Left cardiac atrium (tissue), 4 donors: ENCODE results near the gene MYH9. TPM values are rescaled to one million over a fixed set of nuclear protein-coding genes. Genes with fewer than 3 reads are reported as not detected.
A peak's percentile ranks its signal among the peaks of the same experiment; 100 is the strongest.

Experiments used
- ATAC-seq, 2 donors: fragments of 200-7000 bp; cut with Tn5 transposase; one replicate each; pipeline ENCODE4 v1.9.1; 2020; ENCODE audit warnings: mild to moderate bottlenecking in 2 of 2, moderate library complexity in 2 of 2
- DNase-seq: peaks from one replicate; pipeline ENCODE4 v3.0.0-alpha.2; 2020
- intact Hi-C, 2 donors: fragments of 100-400 bp; cut with DNase I; formaldehyde crosslinking; loops; one replicate each; pipeline versions ENCODE4 v1.14.1 to v1.15.1; 2022 to 2023
- total RNA-seq, 2 donors: library from RNA; stranded (reverse); fragmentation: NEBNext Ultra II Directional; extraction: Animal tissue kit (Norgen Biotek cat#: 25700); gene quantifications; one replicate each; pipeline ENCODE4 v1.2.1, GENCODE V29; 2021
- donor health status: DM: no; HTN: yes; CAD: no.
- donor health status: DM: no; HTN: yes; CAD: no; lungs with severe emphysema.
- donor health status: DM: yes; HTN: yes; CAD: no.
- donor health status: Dilated cardiomyopathy.

Gene MYH9
- total RNA-seq, 2 donors from 2014 or later: 225 to 367 TPM

GRCh38 chr22:36329254-36330078 lies 58.3 kb downstream of the MYH9 start:
- peak; percentile 66 for DNase-seq
- peak; percentile 7 to 29 for ATAC-seq
- intact Hi-C loops: loop anchor here (2.0 to 10.0 kb wide), 4 partner anchors 35 to 135 kb away; partner anchors contain the start of gene MYH9 (in 1 of the 2)

- DNase-seq (peak; percentile 79), ATAC-seq (peak; percentile 7 to 22)
- intact Hi-C loops: loop anchor here (2.0 to 10.0 kb wide), 2 partner anchors 36 to 136 kb away; no protein-coding TSS in a partner anchor
Observed at GRCh38 chr22:36328635-36329253, 59.0 kb downstream of the MYH9 start.

- DNase-seq (peak; percentile 70), ATAC-seq (peak; percentile 0 to 17)
- intact Hi-C loops: loop anchor here (2.0 to 10.0 kb wide), 2 partner anchors 37 to 137 kb away; no protein-coding TSS in a partner anchor
Observed at GRCh38 chr22:36327922-36328551, 59.7 kb downstream of the MYH9 start.

- intact Hi-C loops: loop anchor here in 1 of 2 donors (10.0 kb wide), 1 partner anchor 138 kb away; no protein-coding TSS in a partner anchor
- DNase-seq (no peak), ATAC-seq (no peak)
Observed at GRCh38 chr22:36326178-36327161, 61.3 kb downstream of the MYH9 start.

GRCh38 chr22:36325154-36326031 lies 62.4 kb downstream of the MYH9 start:
- peak; percentile 1 to 32 for ATAC-seq
- DNase-seq: peak; percentile 77
- intact Hi-C loops: loop anchor here in 1 of 2 donors (10.0 kb wide), 1 partner anchor 139 kb away; no protein-coding TSS in a partner anchor

- no peak for DNase-seq
- ATAC-seq: peak in 1 of 2 donors; percentile 7
- intact Hi-C loops: loop anchor here (5.0 to 10.0 kb wide), 2 partner anchors 140 to 143 kb away; no protein-coding TSS in a partner anchor
Observed at GRCh38 chr22:36324414-36324813, 63.4 kb downstream of the MYH9 start.

GRCh38 chr22:36323855-36324331 lies 63.9 kb downstream of the MYH9 start:
- peak; percentile 36 to 55 for ATAC-seq
- intact Hi-C loops: loop anchor here (5.0 to 10.0 kb wide), 2 partner anchors 141 to 143 kb away; no protein-coding TSS in a partner anchor
- peak; percentile 84 for DNase-seq

- intact Hi-C loops: loop anchor here (5.0 to 10.0 kb wide), 2 partner anchors 141 to 144 kb away; no protein-coding TSS in a partner anchor
- ATAC-seq (peak; percentile 28 to 66), DNase-seq (peak; percentile 83)
Observed at GRCh38 chr22:36323182-36323854, 64.4 kb downstream of the MYH9 start.

- no peak for DNase-seq
- no peak for ATAC-seq
- intact Hi-C loops: loop anchor here (5.0 to 10.0 kb wide), 2 partner anchors 142 to 145 kb away; no protein-coding TSS in a partner anchor
Observed at GRCh38 chr22:36322602-36322915, 65.2 kb downstream of the MYH9 start.

GRCh38 chr22:36321797-36322601 lies 65.8 kb downstream of the MYH9 start:
- ATAC-seq (no peak), DNase-seq (no peak)
- intact Hi-C loops: loop anchor here (5.0 to 10.0 kb wide), 2 partner anchors 143 to 145 kb away; no protein-coding TSS in a partner anchor

GRCh38 chr22:36320553-36320952 lies 67.2 kb downstream of the MYH9 start:
- DNase-seq: no peak
- intact Hi-C loops: loop anchor here (5.0 to 10.0 kb wide), 2 partner anchors 144 to 147 kb away; no protein-coding TSS in a partner anchor
- no peak for ATAC-seq

- intact Hi-C loops: loop anchor here (5.0 to 10.0 kb wide), 2 partner anchors 145 to 147 kb away; no protein-coding TSS in a partner anchor
- DNase-seq (no peak), ATAC-seq (no peak)
Observed at GRCh38 chr22:36319595-36320497, 67.9 kb downstream of the MYH9 start.

GRCh38 chr22:36318442-36318841 lies 69.3 kb downstream of the MYH9 start:
- no peak for ATAC-seq
- no peak for DNase-seq
- intact Hi-C loops: no loop called here

GRCh38 chr22:36317658-36318271 lies 70.0 kb downstream of the MYH9 start:
- DNase-seq (no peak), ATAC-seq (no peak)
- intact Hi-C loops: no loop called here
